Subcutaneous adipose tissue (tissue), 4 donors: ENCODE data around the gene MLC1. TPM values are rescaled to one million over a fixed set of nuclear protein-coding genes. Genes with fewer than 3 reads are reported as not detected.

ENCODE experiments used
- total RNA-seq, 4 donors: library from RNA; depleted of rRNA; stranded (reverse); fragments of >200 nt; gene quantifications; one replicate each; pipeline ENCODE4 v1.1.0, GENCODE V29; 2016
- TF ChIP-seq, protein P1 (sequence below): fragments of 450-650 bp; IDR thresholded peaks from one replicate; pipeline ENCODE4 v1.5.1; 2016; ENCODE audit warnings: low read depth, mild to moderate bottlenecking, control low read depth, antibody characterized with exemption, moderate library complexity

The MLC1 gene
- total RNA-seq, 4 donors from 2014 or later: 0.22 to 1.1 TPM; not detected in 2

- TF ChIP-seq, protein P1, sequence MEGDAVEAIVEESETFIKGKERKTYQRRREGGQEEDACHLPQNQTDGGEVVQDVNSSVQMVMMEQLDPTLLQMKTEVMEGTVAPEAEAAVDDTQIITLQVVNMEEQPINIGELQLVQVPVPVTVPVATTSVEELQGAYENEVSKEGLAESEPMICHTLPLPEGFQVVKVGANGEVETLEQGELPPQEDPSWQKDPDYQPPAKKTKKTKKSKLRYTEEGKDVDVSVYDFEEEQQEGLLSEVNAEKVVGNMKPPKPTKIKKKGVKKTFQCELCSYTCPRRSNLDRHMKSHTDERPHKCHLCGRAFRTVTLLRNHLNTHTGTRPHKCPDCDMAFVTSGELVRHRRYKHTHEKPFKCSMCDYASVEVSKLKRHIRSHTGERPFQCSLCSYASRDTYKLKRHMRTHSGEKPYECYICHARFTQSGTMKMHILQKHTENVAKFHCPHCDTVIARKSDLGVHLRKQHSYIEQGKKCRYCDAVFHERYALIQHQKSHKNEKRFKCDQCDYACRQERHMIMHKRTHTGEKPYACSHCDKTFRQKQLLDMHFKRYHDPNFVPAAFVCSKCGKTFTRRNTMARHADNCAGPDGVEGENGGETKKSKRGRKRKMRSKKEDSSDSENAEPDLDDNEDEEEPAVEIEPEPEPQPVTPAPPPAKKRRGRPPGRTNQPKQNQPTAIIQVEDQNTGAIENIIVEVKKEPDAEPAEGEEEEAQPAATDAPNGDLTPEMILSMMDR: no peak
Observed at GRCh38 chr22:50019316-50019715, 65.9 kb downstream of the MLC1 start.

- TF ChIP-seq, protein P1: no peak
Observed at GRCh38 chr22:50018608-50019285, 66.5 kb downstream of the MLC1 start.

- TF ChIP-seq, protein P1: no peak
Observed at GRCh38 chr22:50017701-50018224, 67.5 kb downstream of the MLC1 start.

DNA sequence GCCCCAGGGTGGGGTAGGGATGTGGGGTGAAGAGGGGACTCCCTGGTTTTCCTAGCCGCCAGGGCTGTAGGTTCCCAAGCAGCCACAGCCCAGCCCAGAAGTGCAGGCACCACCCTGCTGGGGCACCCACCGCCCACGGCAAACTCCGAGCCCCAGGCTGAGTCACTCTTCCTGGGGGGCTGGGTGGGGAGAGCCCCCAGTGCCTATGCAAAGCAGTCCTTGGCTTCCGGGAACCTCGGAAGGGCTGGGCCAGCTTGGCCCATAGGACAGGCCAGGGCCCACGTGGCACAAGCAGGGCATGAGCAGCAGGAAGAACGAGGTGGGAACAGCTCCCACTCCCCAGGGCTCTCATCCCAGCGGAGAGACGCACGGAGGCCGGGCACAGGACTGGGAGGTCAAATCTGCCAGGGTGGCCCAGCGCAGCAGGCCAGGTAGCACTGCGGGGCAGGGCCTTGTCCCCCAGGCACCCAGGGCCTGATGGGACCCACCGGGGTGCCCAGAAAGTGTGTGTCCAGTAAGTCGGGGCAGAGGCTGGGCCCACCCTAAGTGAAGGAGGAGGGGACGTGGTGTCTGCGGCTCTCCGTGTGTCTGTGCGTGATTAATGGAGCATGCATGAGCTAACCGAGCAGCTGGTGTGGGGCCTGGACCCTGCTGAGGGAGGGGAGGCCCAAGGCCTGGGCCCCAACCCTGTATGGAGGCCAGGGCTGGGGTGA is 68.1 kb downstream of the MLC1 start:
- TF ChIP-seq, protein P1: no peak

DNA sequence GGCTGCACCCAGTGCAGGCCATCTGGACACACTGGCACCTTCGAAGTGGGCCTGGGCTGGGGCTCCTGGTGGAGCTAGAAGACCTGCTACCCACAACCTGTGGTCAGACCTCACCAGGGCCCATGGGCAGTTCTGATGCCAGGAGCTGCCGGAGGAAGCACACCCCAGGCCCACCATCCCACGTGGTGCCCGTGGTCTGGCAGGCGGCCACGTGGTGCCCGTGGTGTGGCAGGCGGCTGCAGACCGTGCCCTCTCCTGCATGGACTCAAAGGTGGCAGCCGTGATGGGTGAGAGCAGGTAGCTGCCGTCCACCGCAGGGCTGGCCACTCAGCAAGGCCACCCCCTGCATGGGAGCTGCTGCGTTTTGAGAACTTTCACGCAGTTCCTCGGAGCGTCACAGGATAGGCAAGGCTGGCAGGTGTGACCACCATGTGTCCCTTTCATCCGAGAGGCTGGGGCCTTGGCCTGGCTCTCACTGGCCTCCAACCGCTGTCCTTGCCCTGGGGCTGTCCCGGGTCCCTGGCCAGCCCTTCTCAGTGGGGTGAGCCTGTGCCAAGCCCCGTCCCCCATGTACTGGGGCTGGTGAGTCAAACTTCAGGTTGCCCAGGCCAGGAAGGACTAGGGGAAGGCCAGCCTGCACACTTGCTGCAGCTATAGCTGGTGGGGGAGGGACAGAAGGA is 68.8 kb downstream of the MLC1 start:
- TF ChIP-seq, protein P1: no peak

DNA sequence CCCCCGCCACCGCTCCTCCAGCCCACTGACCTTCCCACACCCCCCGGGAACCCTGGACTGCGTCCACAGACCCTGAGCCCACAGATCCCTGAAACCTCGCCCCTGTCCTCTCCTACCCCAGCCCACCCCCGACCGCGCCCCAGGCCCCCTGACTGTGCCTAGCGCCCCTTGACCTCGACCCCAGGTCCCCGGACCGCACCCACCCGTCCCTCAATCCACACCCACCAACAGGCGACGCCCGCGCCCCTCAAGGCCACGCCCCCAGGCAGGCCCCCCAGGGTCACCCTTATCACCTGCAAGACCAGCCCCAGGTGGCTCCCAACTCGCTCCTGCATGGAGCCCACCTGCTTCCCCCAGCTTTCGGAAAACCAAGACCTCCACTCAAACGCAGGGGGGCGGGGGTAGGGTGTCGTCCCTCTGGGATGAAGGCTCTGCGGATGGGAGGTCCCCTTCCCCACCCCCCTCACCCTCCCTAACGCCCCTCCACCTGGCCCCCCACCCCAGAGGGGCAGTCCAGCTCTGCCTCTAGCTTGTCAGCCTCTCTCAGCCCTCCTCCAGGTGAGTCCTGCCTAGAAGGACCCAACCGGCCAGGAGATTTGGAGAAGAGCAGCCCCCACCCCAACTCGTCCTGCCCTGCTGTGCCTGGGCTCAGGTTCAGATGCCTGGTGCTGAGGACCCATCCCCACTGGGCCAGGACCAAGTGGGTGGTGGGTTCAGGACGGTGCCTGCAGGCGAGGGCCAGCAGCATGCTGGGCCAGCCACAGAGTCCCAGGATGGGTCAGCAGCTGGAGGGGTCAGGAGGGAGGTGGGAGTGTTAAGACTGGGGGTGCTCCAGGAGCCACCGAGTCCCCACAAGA is 69.5 kb downstream of the MLC1 start:
- TF ChIP-seq, protein P1: no peak
